22Rv1 (cell line): Measurements from ENCODE around the gene ACVR2A.

ENCODE experiments used
- ZFX ChIP-seq: fragments of 450-650 bp; IDR thresholded peaks from 2 replicates; pipeline ENCODE4 v1.6.1; 2017; ENCODE audit warnings: antibody characterized with exemption, borderline replicate concordance
- TF ChIP-seq, protein P1 (sequence below): fragments of 450-650 bp; IDR thresholded peaks from 2 replicates; pipeline ENCODE4 v1.5.1; 2017; ENCODE audit warnings: mild to moderate bottlenecking

DNA sequence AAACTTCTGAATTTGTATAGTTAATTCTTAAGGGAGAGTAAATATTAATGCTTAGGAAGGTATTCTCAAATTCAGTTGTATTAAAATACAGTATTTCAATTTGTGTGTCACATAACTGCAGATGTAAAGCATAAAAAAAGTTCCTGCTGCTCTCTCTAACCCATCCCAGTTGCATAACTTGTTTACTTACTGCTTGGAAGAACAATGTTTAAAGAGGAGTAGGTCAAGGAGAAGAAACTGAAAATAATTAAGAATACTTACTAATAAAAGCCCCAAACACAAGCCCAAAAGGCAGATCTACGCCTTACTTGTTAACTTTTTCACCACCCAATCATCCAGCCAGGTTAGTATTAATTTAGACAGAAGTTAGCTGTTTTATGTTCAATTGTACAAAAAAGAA lies 94.5 kb downstream of the ACVR2A start:
- TF ChIP-seq, protein P1, sequence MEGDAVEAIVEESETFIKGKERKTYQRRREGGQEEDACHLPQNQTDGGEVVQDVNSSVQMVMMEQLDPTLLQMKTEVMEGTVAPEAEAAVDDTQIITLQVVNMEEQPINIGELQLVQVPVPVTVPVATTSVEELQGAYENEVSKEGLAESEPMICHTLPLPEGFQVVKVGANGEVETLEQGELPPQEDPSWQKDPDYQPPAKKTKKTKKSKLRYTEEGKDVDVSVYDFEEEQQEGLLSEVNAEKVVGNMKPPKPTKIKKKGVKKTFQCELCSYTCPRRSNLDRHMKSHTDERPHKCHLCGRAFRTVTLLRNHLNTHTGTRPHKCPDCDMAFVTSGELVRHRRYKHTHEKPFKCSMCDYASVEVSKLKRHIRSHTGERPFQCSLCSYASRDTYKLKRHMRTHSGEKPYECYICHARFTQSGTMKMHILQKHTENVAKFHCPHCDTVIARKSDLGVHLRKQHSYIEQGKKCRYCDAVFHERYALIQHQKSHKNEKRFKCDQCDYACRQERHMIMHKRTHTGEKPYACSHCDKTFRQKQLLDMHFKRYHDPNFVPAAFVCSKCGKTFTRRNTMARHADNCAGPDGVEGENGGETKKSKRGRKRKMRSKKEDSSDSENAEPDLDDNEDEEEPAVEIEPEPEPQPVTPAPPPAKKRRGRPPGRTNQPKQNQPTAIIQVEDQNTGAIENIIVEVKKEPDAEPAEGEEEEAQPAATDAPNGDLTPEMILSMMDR: no peak
- no peak for TF ChIP-seq ZFX
